Skeletal muscle tissue (tissue), 5 donors: ENCODE data around the gene CYTH1. TPM values are rescaled to one million over a fixed set of nuclear protein-coding genes. Genes with fewer than 3 reads are reported as not detected.

ENCODE experiments used
- H3K27ac ChIP-seq: one replicate; pipeline ENCODE4 v1.7.0; 2013; ENCODE audit warnings: mild to moderate bottlenecking, low read depth, low read length, inconsistent platforms
- H3K27me3 ChIP-seq, 3 donors: one replicate each; pipeline ENCODE4 v1.7.0; 2013; ENCODE audit warnings: low read length in 3 of 3; ENCODE audit not compliant: control insufficient read depth in 3 of 3, insufficient read depth in 3 of 3
- H3K36me3 ChIP-seq, 3 donors: one replicate each; pipeline ENCODE4 v1.7.0; 2013; ENCODE audit warnings: low read length in 3 of 3; ENCODE audit not compliant: control insufficient read depth in 3 of 3, insufficient read depth in 3 of 3
- H3K4me1 ChIP-seq, 3 donors: one replicate each; pipeline ENCODE4 v1.7.0; 2013; ENCODE audit warnings: low read length in 3 of 3, mild to moderate bottlenecking in 3 of 3; ENCODE audit not compliant: control insufficient read depth in 3 of 3, insufficient read depth in 3 of 3
- H3K4me3 ChIP-seq, 3 donors: one replicate each; pipeline ENCODE4 v1.7.0; 2013; ENCODE audit warnings: low read length in 3 of 3
- H3K9ac ChIP-seq, 3 donors: one replicate each; pipeline ENCODE4 v1.7.0; 2013; ENCODE audit warnings: low read length in 3 of 3, mild to moderate bottlenecking in 3 of 3, moderate library complexity in 2 of 3, low read depth in 1 of 3
- H3K9me3 ChIP-seq, 3 donors: one replicate each; pipeline ENCODE4 v1.7.0; 2013; ENCODE audit warnings: low read length in 3 of 3; ENCODE audit not compliant: control insufficient read depth in 3 of 3
- small RNA-seq: library from RNA; depleted of rRNA; stranded (forward); fragments of <200 nt; gene quantifications from one replicate; pipeline ENCODE3, GENCODE V24; 2014
- total RNA-seq: library from RNA; depleted of rRNA; stranded (reverse); fragments of >200 nt; gene quantifications from one replicate; pipeline ENCODE4 v1.2.3, GENCODE V29; 2014
- donor health status: Osteomylitis.

CYTH1 gene
- total RNA-seq, 1 donor from 2014 or later, result 17.7 TPM

- H3K4me3 ChIP-seq, result no peak overlapping the region
- no peak overlapping the region for H3K27ac ChIP-seq
- H3K4me1 ChIP-seq, result peaks cover 0 to 5% (median 0%) of the 10 kb centered on the region in 3 donors
- no peaks in the 10 kb centered on the region for H3K9me3 ChIP-seq
- no peaks in the 10 kb centered on the region for H3K36me3 ChIP-seq
- H3K27me3 ChIP-seq, result no peaks in the 10 kb centered on the region
- no peak overlapping the region for H3K9ac ChIP-seq
These were observed 153.3 kb downstream of the CYTH1 start for GRCh38 chr17:78628547-78629435.

- Histone ChIP-seq H3K4me1 (no peaks in the 10 kb centered on the region), H3K36me3 (no peaks in the 10 kb centered on the region), H3K4me3 (no peak overlapping the region), H3K9ac (no peak overlapping the region), H3K27ac (no peak overlapping the region), H3K27me3 (no peaks in the 10 kb centered on the region), H3K9me3 (no peaks in the 10 kb centered on the region)
These were observed 157.5 kb downstream of the CYTH1 start for GRCh38 chr17:78624324-78625151.

Small RNA genes within 50 kb of the gene (small RNA-seq; reads per million reads assigned to genes)
- not detected for gene RNU6-638P

Other genes starting within 250 kb of the CYTH1 start
- under 0.01 TPM for gene DNAH17, start 204.9 kb downstream of the CYTH1 start, total RNA-seq
- 25.6 TPM for gene USP36, start 58.5 kb upstream of the CYTH1 start, total RNA-seq
- 1.6 TPM for gene CEP295NL, start 120.9 kb upstream of the CYTH1 start, total RNA-seq
- gene TIMP2, start 143.1 kb upstream of the CYTH1 start, total RNA-seq, result 39.7 TPM
- gene LGALS3BP, start 197.7 kb upstream of the CYTH1 start, total RNA-seq, result 55.8 TPM
- gene CANT1, start 227.5 kb upstream of the CYTH1 start, total RNA-seq, result 21.9 TPM
- gene C1QTNF1, start 241.9 kb upstream of the CYTH1 start, total RNA-seq, result 6.8 TPM